C4-2B (cell line): Measurements from ENCODE around the gene NDUFB2.

ENCODE experiments used
- H3K27ac ChIP-seq: fragments of 450-650 bp; 2 replicates; pipeline ENCODE4 v1.5.1; 2017
- CTCF ChIP-seq: fragments of 450-650 bp; conservative IDR thresholded peaks from 2 replicates; pipeline ENCODE4 v1.5.1; 2017; ENCODE audit warnings: mild to moderate bottlenecking
- ZFX ChIP-seq: fragments of 450-650 bp; IDR thresholded peaks from 2 replicates; pipeline ENCODE4 v1.6.1; 2017

NDUFB2 gene

GRCh38 chr7:140714331-140715040 is 18.0 kb downstream of the NDUFB2 start:
- no peak overlapping the region for H3K27ac ChIP-seq
- TF ChIP-seq CTCF = no peak
- TF ChIP-seq ZFX = no peak

- TF ChIP-seq CTCF = no peak
- TF ChIP-seq ZFX = no peak
- no peak overlapping the region for H3K27ac ChIP-seq
Observed at GRCh38 chr7:140719721-140720120, 23.2 kb downstream of the NDUFB2 start.

DNA sequence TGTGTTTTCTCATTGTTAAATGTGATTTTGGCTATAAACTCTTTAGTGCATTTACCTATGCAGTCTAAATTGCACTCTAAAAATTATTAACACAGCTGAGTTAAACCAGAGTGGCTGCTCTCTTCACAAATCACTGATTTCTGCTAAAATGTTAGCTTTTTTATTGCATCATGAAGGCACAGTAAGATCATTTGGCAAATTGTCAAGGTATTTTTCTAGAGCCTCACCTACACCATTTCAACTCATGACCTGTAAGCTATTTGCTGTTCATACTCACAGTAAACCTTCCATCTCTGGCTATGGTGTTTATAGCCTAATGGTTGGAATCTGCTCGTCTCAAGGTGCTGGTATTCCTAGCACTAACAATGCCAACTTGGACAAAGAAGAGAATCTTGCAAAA is 25.7 kb downstream of the NDUFB2 start:
- TF ChIP-seq CTCF = no peak
- TF ChIP-seq ZFX = no peak
- H3K27ac ChIP-seq = no peak overlapping the region

DNA sequence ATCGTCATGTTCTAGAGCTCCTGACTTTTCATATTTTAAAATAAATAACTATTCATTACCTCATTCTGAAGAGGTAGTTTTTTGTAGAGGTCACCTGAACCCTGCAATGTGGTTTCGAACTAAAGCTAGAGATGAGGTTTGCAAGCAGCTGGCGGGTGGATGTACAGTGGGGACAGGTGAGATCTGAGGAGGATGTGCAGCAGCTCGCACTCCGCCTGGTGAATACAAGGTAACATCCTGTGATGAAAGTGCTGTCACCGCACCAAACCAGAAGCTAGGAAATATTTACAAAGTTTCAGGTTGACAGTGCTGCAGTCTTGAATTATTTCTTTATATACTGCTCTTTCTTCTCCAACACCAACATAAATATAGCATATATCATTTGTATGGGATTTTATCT is 26.5 kb downstream of the NDUFB2 start:
- H3K27ac ChIP-seq = no peak overlapping the region
- TF ChIP-seq ZFX (no peak), CTCF (no peak)

DNA sequence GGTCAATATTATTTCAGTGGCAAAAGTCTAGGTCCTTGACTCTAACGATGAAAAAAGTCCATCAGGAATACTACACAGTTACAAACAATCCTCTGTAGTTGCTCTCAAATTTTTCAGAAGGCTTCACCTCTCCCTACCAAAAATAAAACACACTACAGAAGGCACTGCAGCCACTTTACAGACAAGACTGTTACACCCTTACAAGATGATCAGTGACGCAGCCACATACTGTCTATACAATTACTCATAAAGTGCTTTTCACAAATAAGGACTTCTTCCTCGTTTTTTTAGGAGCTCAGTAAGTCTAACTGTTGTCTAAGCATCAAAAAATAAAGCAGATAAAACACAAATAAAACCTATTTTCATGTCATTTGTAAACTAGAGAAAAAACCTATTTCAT is 27.1 kb downstream of the NDUFB2 start:
- TF ChIP-seq CTCF = no peak
- TF ChIP-seq ZFX = no peak
- no peak overlapping the region for H3K27ac ChIP-seq

GRCh38 chr7:140724706-140725105 is 28.2 kb downstream of the NDUFB2 start:
- no peak for TF ChIP-seq CTCF
- no peak for TF ChIP-seq ZFX
- H3K27ac ChIP-seq = no peak overlapping the region

DNA sequence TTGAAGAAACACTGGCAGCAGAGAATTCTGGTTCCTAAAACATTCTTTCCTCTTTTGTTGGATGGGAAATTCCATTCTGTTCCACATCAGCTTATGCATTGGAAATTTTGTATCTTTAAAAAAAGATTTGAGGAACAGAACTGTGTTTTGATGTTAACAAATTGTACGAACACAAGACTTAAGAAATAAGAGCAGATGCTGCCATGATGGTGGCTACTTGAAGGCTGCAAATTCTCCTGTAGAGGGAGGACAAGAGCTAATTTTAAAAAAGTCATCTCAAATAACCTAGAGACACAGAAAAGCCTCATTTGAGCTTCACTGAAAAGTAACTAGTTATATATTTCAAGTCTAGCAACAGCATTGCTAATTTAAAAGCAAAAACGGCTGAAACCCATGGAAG is 29.8 kb downstream of the NDUFB2 start:
- TF ChIP-seq ZFX (no peak), CTCF (peak; percentile 78)
- no peak overlapping the region for H3K27ac ChIP-seq
